Smooth muscle cell (in vitro differentiated cells): ENCODE results near the gene HYAL2. TPM values are rescaled to one million over a fixed set of nuclear protein-coding genes. Genes with fewer than 3 reads are reported as not detected.

ENCODE experiments used
- DNase-seq: peaks from one replicate; lab custom pipeline; 2025; ENCODE audit not compliant: unreplicated experiment; lab: John Stamatoyannopoulos, UW
- H2AFZ ChIP-seq: fragments of 200-600 bp; sonication (generic); 2 replicates; pipeline ENCODE4 v1.6.0; 2016; ENCODE audit warnings: antibody characterized with exemption, low read depth, mild to moderate bottlenecking
- H3F3A ChIP-seq: fragments of 200-600 bp; sonication (generic); 2 replicates; pipeline ENCODE4 v1.6.0; 2017; ENCODE audit warnings: antibody characterized with exemption, low read depth
- H3K27ac ChIP-seq: fragments of 200-600 bp; sonication (generic); 2 replicates; pipeline ENCODE4 v1.5.1; 2016; ENCODE audit warnings: low read depth, mild to moderate bottlenecking
- H3K27me3 ChIP-seq: fragments of 200-600 bp; sonication (generic); 2 replicates; pipeline ENCODE4 v1.6.1; 2016; ENCODE audit warnings: low read depth, mild to moderate bottlenecking
- H3K36me3 ChIP-seq: fragments of 200-600 bp; sonication (generic); 2 replicates; pipeline ENCODE4 v1.5.1; 2016; ENCODE audit warnings: low read depth
- H3K4me1 ChIP-seq: fragments of 200-600 bp; sonication (generic); 2 replicates; pipeline ENCODE4 v1.5.1; 2016; ENCODE audit warnings: low read depth
- H3K4me2 ChIP-seq: fragments of 200-600 bp; sonication (generic); 2 replicates; pipeline ENCODE4 v1.6.0; 2016; ENCODE audit warnings: mild to moderate bottlenecking
- H3K4me3 ChIP-seq: fragments of 200-600 bp; sonication (generic); 2 replicates; pipeline ENCODE4 v1.5.1; 2016; ENCODE audit warnings: mild to moderate bottlenecking
- H3K79me2 ChIP-seq: fragments of 200-600 bp; sonication (generic); 2 replicates; pipeline ENCODE4 v1.6.0; 2016; ENCODE audit warnings: low read depth, mild to moderate bottlenecking
- H3K9ac ChIP-seq: fragments of 200-600 bp; sonication (generic); 2 replicates; pipeline ENCODE4 v1.6.0; 2016; ENCODE audit warnings: low read depth
- H3K9me3 ChIP-seq: fragments of 200-600 bp; sonication (generic); replicated peaks from 2 replicates; pipeline ENCODE4 v1.5.1; 2016; ENCODE audit warnings: low read depth
- H4K20me1 ChIP-seq: fragments of 200-600 bp; sonication (generic); 2 replicates; pipeline ENCODE4 v1.6.0; 2016; ENCODE audit warnings: low read depth
- WGBS: methylation state at CpG from one replicate; pipeline ENCODE4 v1.1.7; 2016; ENCODE audit warnings: low lambda C conversion rate; 5-methylcytosine and 5-hydroxymethylcytosine counted together
- polyA plus RNA-seq: library from polyadenylated mRNA; unstranded; fragments of >200 nt; fragmentation: Nextera tagmentation; extraction: Ambion mirVana; gene quantifications from 2 replicates; pipeline ENCODE4 v1.2.1, GENCODE V29; 2016
- total RNA-seq: library from RNA; depleted of rRNA; stranded (reverse); fragments of >200 nt; gene quantifications from 2 replicates; pipeline ENCODE4 v1.2.3, GENCODE V29; 2014
- TF ChIP-seq, protein P1 (sequence below): fragments of 200-600 bp; sonication (generic); IDR thresholded peaks from 2 replicates; pipeline ENCODE4 v1.5.1; 2017; ENCODE audit warnings: borderline replicate concordance, mild to moderate bottlenecking, antibody characterized with exemption; ENCODE audit not compliant: insufficient read depth, poor library complexity, severe bottlenecking

The HYAL2 gene
- 74.7 and 88.0 TPM in 2 replicates for total RNA-seq
- 72.8 and 83.3 TPM in 2 replicates for polyA plus RNA-seq

- Histone ChIP-seq H3K4me1 (peaks cover 23% of the 10 kb centered on the region), H3K9me3 (no peaks in the 10 kb centered on the region), H3K4me3 (peak within 1 kb of the TSS; percentile 75), H3K36me3 (no peaks in the 10 kb centered on the region), H2AFZ (peak within 1 kb of the TSS; percentile 60), H3F3A (peaks cover 6% of the 10 kb centered on the region), H3K27me3 (no peaks in the 10 kb centered on the region), H3K9ac (peak within 1 kb of the TSS; percentile 98), H3K4me2 (peak within 1 kb of the TSS; percentile 88), H3K27ac (peak within 1 kb of the TSS; percentile 95), H3K79me2 (peaks cover 33% of the 10 kb centered on the region), H4K20me1 (peaks cover 8% of the 10 kb centered on the region)
- TF ChIP-seq, protein P1, sequence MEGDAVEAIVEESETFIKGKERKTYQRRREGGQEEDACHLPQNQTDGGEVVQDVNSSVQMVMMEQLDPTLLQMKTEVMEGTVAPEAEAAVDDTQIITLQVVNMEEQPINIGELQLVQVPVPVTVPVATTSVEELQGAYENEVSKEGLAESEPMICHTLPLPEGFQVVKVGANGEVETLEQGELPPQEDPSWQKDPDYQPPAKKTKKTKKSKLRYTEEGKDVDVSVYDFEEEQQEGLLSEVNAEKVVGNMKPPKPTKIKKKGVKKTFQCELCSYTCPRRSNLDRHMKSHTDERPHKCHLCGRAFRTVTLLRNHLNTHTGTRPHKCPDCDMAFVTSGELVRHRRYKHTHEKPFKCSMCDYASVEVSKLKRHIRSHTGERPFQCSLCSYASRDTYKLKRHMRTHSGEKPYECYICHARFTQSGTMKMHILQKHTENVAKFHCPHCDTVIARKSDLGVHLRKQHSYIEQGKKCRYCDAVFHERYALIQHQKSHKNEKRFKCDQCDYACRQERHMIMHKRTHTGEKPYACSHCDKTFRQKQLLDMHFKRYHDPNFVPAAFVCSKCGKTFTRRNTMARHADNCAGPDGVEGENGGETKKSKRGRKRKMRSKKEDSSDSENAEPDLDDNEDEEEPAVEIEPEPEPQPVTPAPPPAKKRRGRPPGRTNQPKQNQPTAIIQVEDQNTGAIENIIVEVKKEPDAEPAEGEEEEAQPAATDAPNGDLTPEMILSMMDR = no peak
- no peak for DNase-seq
- 27% methylated on average over 29 of the region's 31 CpGs for WGBS
These were observed at the start of gene HYAL2 for GRCh38 chr3:50322386-50323091. HYAL2 (minus strand) TSS chr3:50322745; CDS start chr3:50320489, 2,256 bp downstream.

GRCh38 chr3:50371133-50371685 lies 48.7 kb upstream of the HYAL2 start:
- no peaks in the 10 kb centered on the region for H3K79me2 ChIP-seq
- no peaks in the 10 kb centered on the region for H4K20me1 ChIP-seq
- H3K27ac ChIP-seq = no peak overlapping the region
- H3K27me3 ChIP-seq = no peaks in the 10 kb centered on the region
- no peak overlapping the region for H3K9ac ChIP-seq
- H3K4me3 ChIP-seq = no peak overlapping the region
- TF ChIP-seq, protein P1 = no peak
- H3F3A ChIP-seq = no peaks in the 10 kb centered on the region
- no peak overlapping the region for H3K4me2 ChIP-seq
- no peaks in the 10 kb centered on the region for H3K36me3 ChIP-seq
- H3K9me3 ChIP-seq = no peaks in the 10 kb centered on the region
- WGBS = 100% methylated on average over 3 of the region's 3 CpGs
- peaks cover 6% of the 10 kb centered on the region for H3K4me1 ChIP-seq
- no peak for DNase-seq
- H2AFZ ChIP-seq = no peak overlapping the region

DNA sequence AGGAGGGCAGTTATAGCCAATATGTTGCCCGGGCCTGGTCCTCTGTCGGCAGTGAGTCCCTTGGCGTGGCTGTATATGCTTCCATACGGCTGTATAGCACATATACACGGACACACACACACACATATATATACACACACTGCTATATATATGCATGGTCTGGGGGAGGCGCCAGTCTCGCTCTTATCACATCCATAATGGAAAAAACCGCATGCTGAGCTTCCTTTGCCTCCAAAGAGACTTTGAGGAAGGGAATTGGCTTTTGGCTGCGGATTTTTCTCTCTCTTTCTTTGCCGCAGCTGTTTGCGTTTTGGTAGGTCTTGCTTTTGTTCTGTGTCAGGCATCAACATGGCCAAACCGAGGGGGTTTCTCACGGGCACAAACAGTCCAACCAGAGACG lies 48.0 kb upstream of the HYAL2 start:
- 58% methylated on average over 14 of the region's 14 CpGs for WGBS
- no peak for DNase-seq
- TF ChIP-seq, protein P1 = peak; percentile 27

More for the DNA sequence above, 48.0 kb upstream of the HYAL2 start:
- no peak overlapping the region for H3K27ac ChIP-seq
- H3K4me3 ChIP-seq = no peak overlapping the region
- H4K20me1 ChIP-seq = no peaks in the 10 kb centered on the region
- H3F3A ChIP-seq = no peaks in the 10 kb centered on the region
- H3K4me2 ChIP-seq = no peak overlapping the region
- H3K79me2 ChIP-seq = no peaks in the 10 kb centered on the region
- no peaks in the 10 kb centered on the region for H3K36me3 ChIP-seq
- H2AFZ ChIP-seq = no peak overlapping the region
- no peak overlapping the region for H3K9ac ChIP-seq
- no peaks in the 10 kb centered on the region for H3K9me3 ChIP-seq
- H3K27me3 ChIP-seq = no peaks in the 10 kb centered on the region
- peaks cover 6% of the 10 kb centered on the region for H3K4me1 ChIP-seq
